Endothelial cell of hepatic sinusoid (primary cell): Measurements from ENCODE around the gene CDRT4.

ENCODE experiments used
- in situ Hi-C: cut with HindIII; loops from 2 replicates; pipeline ENCODE4 v1.10.0; 2017; ENCODE audit warnings: low sequenced_read_pairs

Gene CDRT4

GRCh38 chr17:15399443-15399842 lies 68.0 kb downstream of the CDRT4 start:
- in situ Hi-C loops: no loop called here

- in situ Hi-C loops: no loop called here
Measured at GRCh38 chr17:15398736-15399331, 68.6 kb downstream of the CDRT4 start.

- in situ Hi-C loops: no loop called here
Measured at GRCh38 chr17:15398291-15398690, 69.1 kb downstream of the CDRT4 start.

GRCh38 chr17:15397620-15398019 lies 69.8 kb downstream of the CDRT4 start:
- in situ Hi-C loops: no loop called here

- in situ Hi-C loops: no loop called here
Measured at GRCh38 chr17:15395091-15395490, 72.3 kb downstream of the CDRT4 start.

- in situ Hi-C loops: no loop called here
Measured at GRCh38 chr17:15393414-15393813, 74.0 kb downstream of the CDRT4 start.

GRCh38 chr17:15392326-15392741 lies 75.1 kb downstream of the CDRT4 start:
- in situ Hi-C loops: no loop called here

- in situ Hi-C loops: no loop called here
Measured at GRCh38 chr17:15388356-15389041, 78.9 kb downstream of the CDRT4 start.

- in situ Hi-C loops: no loop called here
Measured at GRCh38 chr17:15386083-15386482, 81.3 kb downstream of the CDRT4 start.
